H1 (cell line): ENCODE results near the gene CDC27. TPM values are rescaled to one million over a fixed set of nuclear protein-coding genes. Genes with fewer than 3 reads are reported as not detected.

Experiments
- CTCF ChIA-PET: fragments of 300-600 bp; sonication (Branson Sonifier 250); formaldehyde crosslinking; loops from one replicate; lab custom pipeline; 2021; ENCODE audit not compliant: partially characterized antibody; lab: Charles Lee
- POLR2A ChIA-PET: fragments of 300-600 bp; sonication (Branson Sonifier 250); formaldehyde crosslinking; loops from one replicate; lab custom pipeline; 2021; ENCODE audit warnings: inconsistent platforms; ENCODE audit not compliant: partially characterized antibody; lab: Charles Lee
- DNase-seq, 2 experiments: peaks; one replicate each; pipeline versions ENCODE4 v3.0.0 to v3.0.0-alpha.2; 2010 to 2022; ENCODE audit warnings: low spot score in 2 of 2, low read depth in 1 of 2, mixed read lengths in 1 of 2
- FAIRE-seq: peaks from 2 replicates; lab custom pipeline; 2011; peaks lifted over from hg19 to GRCh38; lab: Jason Lieb, UNC
- H2AFZ ChIP-seq: 2 replicates; pipeline ENCODE4 v1.8.1; 2012; ENCODE audit warnings: low read length, inconsistent platforms
- H2AK5ac ChIP-seq: 2 replicates; pipeline ENCODE4 v1.6.1; 2013; ENCODE audit warnings: low read depth, low read length
- H2BK120ac ChIP-seq: replicated peaks from 2 replicates; pipeline ENCODE3; 2013; ENCODE audit warnings: low read depth, low read length, inconsistent platforms
- H2BK12ac ChIP-seq: 2 replicates; pipeline ENCODE4 v1.6.1; 2013; ENCODE audit warnings: low read depth, low read length
- H2BK15ac ChIP-seq: 2 replicates; pipeline ENCODE4 v1.6.1; 2013; ENCODE audit warnings: low read length
- H2BK20ac ChIP-seq: 2 replicates; pipeline ENCODE4 v1.6.1; 2013; ENCODE audit warnings: low read length
- H2BK5ac ChIP-seq: 2 replicates; pipeline ENCODE4 v1.6.1; 2013; ENCODE audit warnings: low read depth, low read length
- H3K14ac ChIP-seq: 2 replicates; pipeline ENCODE4 v1.6.1; 2013; ENCODE audit warnings: inconsistent platforms; ENCODE audit not compliant: insufficient read length
- H3K18ac ChIP-seq: 2 replicates; pipeline ENCODE4 v1.6.1; 2013; ENCODE audit warnings: low read length; ENCODE audit errors: extremely low read depth
- H3K23ac ChIP-seq: 2 replicates; pipeline ENCODE4 v1.6.1; 2013; ENCODE audit warnings: inconsistent platforms; ENCODE audit not compliant: insufficient read length
- H3K23me2 ChIP-seq: 2 replicates; pipeline ENCODE4 v1.6.1; 2013; ENCODE audit warnings: low read depth, low read length
- H3K27ac ChIP-seq: 2 replicates; pipeline ENCODE4 v1.6.1; 2011; ENCODE audit warnings: low read depth, low read length, inconsistent platforms
- H3K27me3 ChIP-seq, 4 experiments: replicated peaks in 1 of 4; 1 replicate in 1 of 4; 2 replicates in 3 of 4; pipeline versions ENCODE4 v1.6.1 to v1.8.1; 2011 to 2013; ENCODE audit warnings: low read length in 3 of 4, mild to moderate bottlenecking in 3 of 4, inconsistent platforms in 2 of 4, mixed read lengths in 2 of 4, moderate library complexity in 1 of 4; ENCODE audit not compliant: control insufficient read depth in 3 of 4, insufficient read depth in 3 of 4; ENCODE audit errors: extremely low read depth in 1 of 4
- H3K36me3 ChIP-seq, 4 experiments: 2 replicates each; pipeline versions ENCODE4 v1.6.1 to v1.8.1; 2011 to 2013; ENCODE audit warnings: mild to moderate bottlenecking in 4 of 4, low read length in 3 of 4, moderate library complexity in 2 of 4, control low read depth in 1 of 4, inconsistent platforms in 1 of 4; ENCODE audit not compliant: insufficient read depth in 4 of 4, control insufficient read depth in 2 of 4
- H3K4ac ChIP-seq: replicated peaks from 2 replicates; pipeline ENCODE3; 2013; ENCODE audit warnings: low read length, low read depth, mixed read lengths, inconsistent platforms; ENCODE audit not compliant: insufficient read length
- H3K4me1 ChIP-seq, 4 experiments: replicated peaks in 1 of 4; 1 replicate in 1 of 4; 2 replicates in 3 of 4; pipeline versions ENCODE4 v1.6.1 to v1.8.1; 2011 to 2013; ENCODE audit warnings: low read length in 3 of 4, inconsistent platforms in 2 of 4, mixed read lengths in 1 of 4; ENCODE audit not compliant: insufficient read depth in 4 of 4, control insufficient read depth in 3 of 4
- H3K4me2 ChIP-seq, 2 experiments: 2 replicates each; pipeline versions ENCODE4 v1.6.1 to v1.8.1; 2011 to 2013; ENCODE audit warnings: low read depth in 2 of 2, low read length in 2 of 2, control low read depth in 1 of 2, inconsistent platforms in 1 of 2, mild to moderate bottlenecking in 1 of 2; ENCODE audit not compliant: insufficient read depth in 1 of 2
- H3K4me3 ChIP-seq, 4 experiments: fragments of 200-600, 300-600 bp in 1 of 4; sonication (generic), shearing (Covaris generic), sonication (Bioruptor Twin) in 1 of 4; 2 replicates each; pipeline versions ENCODE4 v1.5.1 to v1.8.1; 2011 to 2016; ENCODE audit warnings: low read length in 4 of 4, low read depth in 3 of 4, control low read depth in 2 of 4, inconsistent platforms in 2 of 4, mild to moderate bottlenecking in 2 of 4, mixed read lengths in 1 of 4, moderate library complexity in 1 of 4; ENCODE audit not compliant: insufficient read depth in 2 of 4; ENCODE audit errors: extremely low read depth in 1 of 4
- H3K56ac ChIP-seq: replicated peaks from 2 replicates; pipeline ENCODE3; 2013; ENCODE audit warnings: low read depth, mild to moderate bottlenecking, mixed read lengths, low read length, inconsistent platforms; ENCODE audit not compliant: insufficient read length
- H3K79me1 ChIP-seq: 2 replicates; pipeline ENCODE4 v1.6.1; 2013; ENCODE audit warnings: low read depth, low read length, control low read depth
- H3K79me2 ChIP-seq, 2 experiments: 2 replicates each; pipeline versions ENCODE4 v1.6.1 to v1.8.1; 2012 to 2013; ENCODE audit warnings: low read length in 2 of 2, mild to moderate bottlenecking in 2 of 2, inconsistent platforms in 1 of 2; ENCODE audit not compliant: insufficient read depth in 2 of 2, control insufficient read depth in 1 of 2
- H3K9ac ChIP-seq, 4 experiments: replicated peaks in 1 of 4; 1 replicate in 1 of 4; 2 replicates in 3 of 4; pipeline versions ENCODE4 v1.6.1 to v1.8.1; 2011 to 2013; ENCODE audit warnings: low read depth in 3 of 4, low read length in 3 of 4, control low read depth in 2 of 4, mild to moderate bottlenecking in 2 of 4, moderate library complexity in 2 of 4, inconsistent platforms in 1 of 4; ENCODE audit errors: extremely low read depth in 1 of 4
- H3K9me3 ChIP-seq, 2 experiments: 2 replicates each; pipeline versions ENCODE4 v1.6.1 to v1.8.1; 2012 to 2013; ENCODE audit warnings: mild to moderate bottlenecking in 2 of 2, moderate library complexity in 2 of 2, control low read depth in 1 of 2, inconsistent platforms in 1 of 2, low read depth in 1 of 2, low read length in 1 of 2, mixed read lengths in 1 of 2; ENCODE audit not compliant: insufficient read depth in 2 of 2
- H4K20me1 ChIP-seq, 2 experiments: replicated peaks in 1 of 2; 2 replicates each; pipeline versions ENCODE3 to v1.8.1; 2011 to 2013; ENCODE audit warnings: inconsistent platforms in 2 of 2, low read length in 2 of 2, mild to moderate bottlenecking in 1 of 2; ENCODE audit not compliant: insufficient read depth in 2 of 2, control insufficient read depth in 1 of 2
- H4K5ac ChIP-seq: 2 replicates; pipeline ENCODE4 v1.6.1; 2013; ENCODE audit warnings: low read length, low read depth, mixed read lengths, inconsistent platforms; ENCODE audit not compliant: insufficient read length
- H4K8ac ChIP-seq: 2 replicates; pipeline ENCODE4 v1.8.0; 2013; ENCODE audit warnings: mild to moderate bottlenecking, moderate library complexity, low read length, inconsistent platforms; ENCODE audit not compliant: insufficient read depth; ENCODE audit errors: extremely low read depth
- H4K91ac ChIP-seq: replicated peaks from 2 replicates; pipeline ENCODE3; 2013; ENCODE audit warnings: low read length, mixed read lengths, inconsistent platforms; ENCODE audit not compliant: insufficient read length
- BCL11A ChIP-seq, 2 experiments: IDR thresholded peaks; one replicate each; pipeline ENCODE4 v1.6.1; 2011; ENCODE audit warnings: low read depth in 2 of 2, low read length in 2 of 2, mild to moderate bottlenecking in 2 of 2
- CEBPB ChIP-seq: IDR thresholded peaks from 2 replicates; pipeline ENCODE4 v1.6.1; 2012; ENCODE audit warnings: low read depth, low read length
- CHD1 ChIP-seq: IDR thresholded peaks from 2 replicates; pipeline ENCODE4 v1.6.1; 2012; ENCODE audit warnings: low read depth, low read length, improper control_type of control experiment
- EGR1 ChIP-seq: IDR thresholded peaks from 2 replicates; pipeline ENCODE4 v1.6.1; 2011; ENCODE audit warnings: low read depth, low read length, borderline replicate concordance
- EZH2 ChIP-seq: fragments of 200-600 bp; sonication (generic); IDR thresholded peaks from 2 replicates; pipeline ENCODE4 v1.7.1; 2012; ENCODE audit warnings: low read depth, mild to moderate bottlenecking, moderate library complexity, low read length, inconsistent platforms; ENCODE audit not compliant: severe bottlenecking
- FOSL1 ChIP-seq: IDR thresholded peaks from 2 replicates; pipeline ENCODE4 v1.6.1; 2011; ENCODE audit warnings: mild to moderate bottlenecking, low read depth, low read length, moderate library complexity; ENCODE audit not compliant: insufficient read depth
- GABPA ChIP-seq: IDR thresholded peaks from 2 replicates; pipeline ENCODE4 v1.6.1; 2011; ENCODE audit warnings: mild to moderate bottlenecking, low read length, moderate library complexity, borderline replicate concordance; ENCODE audit not compliant: insufficient read depth
- HDAC6 ChIP-seq: IDR thresholded peaks from one replicate; pipeline ENCODE4 v1.7.1; 2012; ENCODE audit warnings: low read depth, mild to moderate bottlenecking, inconsistent platforms, low read length, moderate library complexity
- JUND ChIP-seq: IDR thresholded peaks from 2 replicates; pipeline ENCODE4 v1.6.1; 2011; ENCODE audit warnings: mild to moderate bottlenecking, improper control_type of control experiment, low read length
- POLR2A ChIP-seq, 2 experiments: IDR thresholded peaks; 1 replicate in 1 of 2; 2 replicates in 1 of 2; pipeline ENCODE4 v1.6.1; 2011; ENCODE audit warnings: low read depth in 2 of 2, low read length in 2 of 2, mild to moderate bottlenecking in 2 of 2; ENCODE audit errors: control extremely low read depth in 1 of 2
- SP1 ChIP-seq: IDR thresholded peaks from 2 replicates; pipeline ENCODE4 v1.6.1; 2011; ENCODE audit warnings: low read depth, low read length
- TAF1 ChIP-seq: IDR thresholded peaks from 2 replicates; pipeline ENCODE4 v1.6.1; 2011; ENCODE audit warnings: mild to moderate bottlenecking, low read depth, low read length
- WGBS, 2 experiments: shearing (Covaris generic) in 1 of 2; methylation state at CpG; one replicate each; pipeline versions ENCODE4 v1.1.6 to v1.1.7; 2013 to 2015; ENCODE audit warnings: low lambda C conversion rate in 2 of 2, mixed read lengths in 2 of 2, inconsistent platforms in 1 of 2, low coverage in 1 of 2, missing lambda C conversion rate in 1 of 2; ENCODE audit not compliant: insufficient replicate concordance in 2 of 2, insufficient coverage in 1 of 2, insufficient read length in 1 of 2; ENCODE audit errors: extremely low coverage in 1 of 2, missing lambda C conversion rate in 1 of 2; 5-methylcytosine and 5-hydroxymethylcytosine counted together
- polyA plus RNA-seq, 7 experiments: library from polyadenylated mRNA; depleted of rRNA in 3 of 7; stranded (reverse) in 5 of 7; unstranded in 2 of 7; fragments of >200 nt in 5 of 7; fragments of 200-250 nt in 2 of 7; gene quantifications; 1 replicate in 5 of 7; 2 replicates in 1 of 7; 4 replicates in 1 of 7; pipeline versions ENCODE4 v1.2.1 to v1.2.3, GENCODE V29; 2011 to 2013; ENCODE audit warnings: missing spikeins in 2 of 7, mixed read lengths in 2 of 7
- total RNA-seq: library from RNA; stranded (reverse); fragmentation: NEBNext Ultra II Directional; extraction: Animal tissue kit (Norgen Biotek cat#: 25700); gene quantifications from 2 replicates; pipeline ENCODE4 v1.2.1, GENCODE V29; 2021
- TF ChIP-seq, protein P1 (sequence below): IDR thresholded peaks from 2 replicates; pipeline ENCODE4 v1.6.1; 2011; ENCODE audit warnings: low read length, improper control_type of control experiment
- TF ChIP-seq, protein P2 (sequence below): IDR thresholded peaks from 2 replicates; pipeline ENCODE4 v1.6.1; 2012; ENCODE audit warnings: inconsistent platforms

CDC27 gene
- total and polyA plus RNA-seq, 2 of the 8 experiments (the other 6 are each of a cell fraction or from before 2014, with no cell fraction given), result 41.9 to 87.5 TPM

DNA sequence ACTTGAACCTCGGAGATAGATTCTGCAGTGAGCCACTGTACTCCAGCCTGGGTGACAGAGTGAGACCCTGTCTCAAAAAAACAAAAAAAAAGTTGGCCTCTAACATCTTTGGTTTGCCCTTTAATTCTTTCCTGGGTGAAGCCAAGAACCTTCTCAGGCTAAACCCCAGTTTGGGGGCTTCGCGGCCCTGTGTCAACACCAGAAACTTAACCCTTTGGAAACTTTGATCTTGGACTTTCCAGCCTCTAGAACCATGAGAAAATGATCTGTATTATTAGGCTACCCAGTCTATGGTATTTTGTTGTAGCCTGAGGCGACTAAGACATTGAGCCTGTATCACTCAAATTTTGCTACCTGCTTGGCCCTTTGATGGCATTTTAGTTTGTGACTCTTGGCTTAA, 86.2 kb downstream of the CDC27 start:
- Histone ChIP-seq H3K4ac (no peak overlapping the region), H3K56ac (no peak overlapping the region), H4K8ac (no peak overlapping the region), H3K23ac (no peak overlapping the region), H2BK120ac (no peak overlapping the region), H3K79me1 (no peaks in the 10 kb centered on the region), H2BK12ac (no peak overlapping the region), H3K4me3 (no peak overlapping the region), H3K9me3 (no peaks in the 10 kb centered on the region), H4K5ac (no peak overlapping the region), H3K9ac (no peak overlapping the region), H2BK20ac (no peak overlapping the region), H3K14ac (no peak overlapping the region), H2AFZ (no peak overlapping the region), H3K18ac (no peak overlapping the region), H3K36me3 (no peaks in the 10 kb centered on the region; a peak in 1 of 8 replicates), H3K27ac (no peak overlapping the region), H4K20me1 (no peaks in the 10 kb centered on the region), H3K27me3 (no peaks in the 10 kb centered on the region), H2BK5ac (no peak overlapping the region), H2BK15ac (no peak overlapping the region), H3K4me2 (no peak overlapping the region), H4K91ac (no peak overlapping the region), H3K79me2 (peaks cover 0 to 5% of the 10 kb centered on the region in 2 experiments; a peak in 2 of 4 replicates), H2AK5ac (no peak overlapping the region), H3K4me1 (no peaks in the 10 kb centered on the region), H3K23me2 (peaks cover 4% of the 10 kb centered on the region; the same call in 1 of the 2 replicates)
- ChIA-PET CTCF (no interaction called here), POLR2A (no interaction called here)
- 93% methylated on average over 4 of the region's 4 CpGs; no CpG with 5 or more reads in 1 of the 2 experiments for WGBS, 2 experiments
- no peak for FAIRE-seq
- DNase-seq, result no peak
- TF ChIP-seq TAF1 (no peak), CEBPB (no peak), EZH2 (no peak), FOSL1 (no peak), BCL11A (IDR thresholded peaks at IDR 0.05; ENCODE audit: low read depth in 2 of 2, low read length in 2 of 2) (no peak), JUND (no peak), HDAC6 (no peak), SP1 (no peak), EGR1 (no peak), CHD1 (no peak), POLR2A (IDR thresholded peaks at IDR 0.05; ENCODE audit: control extremely low read depth in 1 of 2, low read depth in 2 of 2, low read length in 2 of 2) (no peak), GABPA (no peak)
- TF ChIP-seq, protein P1, sequence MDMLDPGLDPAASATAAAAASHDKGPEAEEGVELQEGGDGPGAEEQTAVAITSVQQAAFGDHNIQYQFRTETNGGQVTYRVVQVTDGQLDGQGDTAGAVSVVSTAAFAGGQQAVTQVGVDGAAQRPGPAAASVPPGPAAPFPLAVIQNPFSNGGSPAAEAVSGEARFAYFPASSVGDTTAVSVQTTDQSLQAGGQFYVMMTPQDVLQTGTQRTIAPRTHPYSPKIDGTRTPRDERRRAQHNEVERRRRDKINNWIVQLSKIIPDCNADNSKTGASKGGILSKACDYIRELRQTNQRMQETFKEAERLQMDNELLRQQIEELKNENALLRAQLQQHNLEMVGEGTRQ, result no peak
- TF ChIP-seq, protein P2, sequence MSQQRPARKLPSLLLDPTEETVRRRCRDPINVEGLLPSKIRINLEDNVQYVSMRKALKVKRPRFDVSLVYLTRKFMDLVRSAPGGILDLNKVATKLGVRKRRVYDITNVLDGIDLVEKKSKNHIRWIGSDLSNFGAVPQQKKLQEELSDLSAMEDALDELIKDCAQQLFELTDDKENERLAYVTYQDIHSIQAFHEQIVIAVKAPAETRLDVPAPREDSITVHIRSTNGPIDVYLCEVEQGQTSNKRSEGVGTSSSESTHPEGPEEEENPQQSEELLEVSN, result no peak
